ENCODE results near the gene RIMS3. TPM values are rescaled to one million over a fixed set of nuclear protein-coding genes. Genes with fewer than 3 reads are reported as not detected.
A peak's percentile ranks its signal among the peaks of the same experiment; 100 is the strongest.
"Not testable (repeated sequence)": the region's sequence is repeated elsewhere in the genome, so short reads cannot be mapped to it uniquely, and the experiment has no call there.

RIMS3 gene
- total RNA-seq, 2 experiments from 2014 or later: 2.7 TPM

DNA sequence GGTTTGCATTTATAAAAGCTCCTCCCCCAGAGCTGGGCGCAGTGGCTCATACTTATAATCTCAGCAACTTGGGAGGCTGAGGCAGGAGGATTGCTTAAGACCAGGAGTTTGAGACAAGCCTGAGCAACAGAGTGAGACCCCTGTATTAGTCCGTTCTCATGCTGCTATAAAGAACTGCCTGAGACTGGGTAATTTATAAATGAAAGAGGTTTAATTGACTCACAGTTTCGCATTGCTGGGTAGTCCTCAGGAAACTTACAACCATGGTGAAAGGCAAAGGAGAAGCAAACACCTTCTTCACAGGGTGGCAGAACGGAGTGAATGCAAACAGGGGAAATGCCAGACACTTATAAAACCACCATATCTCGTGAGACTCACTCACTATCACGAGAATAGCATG, 81.5 kb downstream of the RIMS3 start:
- peaks cover 12% of the 10 kb centered on the region for H3K4me1 Mint-ChIP-seq
- intact Hi-C loops (cut with DNase I, micrococcal nuclease): no loop called here
- DNase-seq (peak; percentile 13), ATAC-seq (peak; percentile 62)
- H3K4me3 Mint-ChIP-seq: no peak overlapping the region
- H3K27ac Mint-ChIP-seq: no peak overlapping the region
- ChIA-PET POLR2A (interaction anchor here (0.5 kb wide), 1 partner anchor 40 kb away, joined by 8 read pairs; no protein-coding TSS in a partner anchor), CTCF (interaction anchor here (0.7 kb wide), 2 partner anchors 12 to 95 kb away, joined by 3 read pairs; no protein-coding TSS in a partner anchor)
- H3K9me3 Mint-ChIP-seq (ENCODE audit: low read depth): no peaks in the 10 kb centered on the region
- H3K36me3 Mint-ChIP-seq (ENCODE audit: low read depth): no peaks in the 10 kb centered on the region
- H3K27me3 Mint-ChIP-seq: no peaks in the 10 kb centered on the region

GRCh38 chr1:40582116-40582515, 83.4 kb downstream of the RIMS3 start:
- Mint-ChIP-seq H3K4me3 (no peak overlapping the region), H3K4me1 (peaks cover 12% of the 10 kb centered on the region), H3K27ac (no peak overlapping the region), H3K9me3 (ENCODE audit: low read depth) (no peaks in the 10 kb centered on the region), H3K27me3 (peaks cover 6% of the 10 kb centered on the region), H3K36me3 (ENCODE audit: low read depth) (no peaks in the 10 kb centered on the region)
- CTCF ChIA-PET: interaction anchor here (0.9 kb wide), 1 partner anchor 50 kb away, joined by 3 read pairs; the partner anchor contains the start of gene ZNF684
- POLR2A ChIA-PET: no interaction called here
- DNase-seq (no peak), ATAC-seq (no peak)
- intact Hi-C loops (cut with DNase I, micrococcal nuclease): no loop called here

- no peaks in the 10 kb centered on the region for H3K4me1 Mint-ChIP-seq
- no peaks in the 10 kb centered on the region for H3K36me3 Mint-ChIP-seq (ENCODE audit: low read depth)
- H3K27me3 Mint-ChIP-seq: peaks cover 10% of the 10 kb centered on the region
- POLR2A ChIA-PET: no interaction called here
- DNase-seq (no peak), ATAC-seq (no peak)
- no peak overlapping the region for H3K27ac Mint-ChIP-seq
- intact Hi-C loops (cut with DNase I, micrococcal nuclease): loop anchor here in 1 of 2 experiments (5.0 kb wide), 1 partner anchor 52 kb away; no protein-coding TSS in a partner anchor
- peaks cover 2% of the 10 kb centered on the region for H3K9me3 Mint-ChIP-seq (ENCODE audit: low read depth)
- CTCF ChIA-PET: no interaction called here
- H3K4me3 Mint-ChIP-seq: no peak overlapping the region
Measured at GRCh38 chr1:40575336-40575735, 90.1 kb downstream of the RIMS3 start.

- H3K4me1 Mint-ChIP-seq; H3K9me3 Mint-ChIP-seq (ENCODE audit: low read depth); H3K4me3 Mint-ChIP-seq; ATAC-seq; H3K27ac Mint-ChIP-seq; POLR2A ChIA-PET; DNase-seq; H3K36me3 Mint-ChIP-seq (ENCODE audit: low read depth): not testable (repeated sequence)
- intact Hi-C loops (cut with DNase I, micrococcal nuclease): loop anchor here in 1 of 2 experiments (5.0 kb wide), 1 partner anchor 52 kb away; no protein-coding TSS in a partner anchor
- H3K27me3 Mint-ChIP-seq: peaks cover 10% of the 10 kb centered on the region
- CTCF ChIA-PET: interaction anchor here (0.6 kb wide), 1 partner anchor 14 kb away, joined by 3 read pairs; no protein-coding TSS in a partner anchor
Measured at GRCh38 chr1:40574805-40575204, 90.7 kb downstream of the RIMS3 start.

Other genes starting within 250 kb of the RIMS3 start
- gene ZFP69B, start 215.2 kb downstream of the RIMS3 start, total RNA-seq: 1 to 10 TPM; 4.6 to 5.3 TPM
- gene ZFP69, start 188.4 kb downstream of the RIMS3 start, total RNA-seq: 1 to 10 TPM; 4.6 to 5.4 TPM
- 10 to 100 TPM in 1 of 2 experiments, 1 to 10 TPM in 1; 9.5 to 11.9 TPM for gene EXO5, start 156.9 kb downstream of the RIMS3 start, total RNA-seq
- gene ZNF684, start 134.0 kb downstream of the RIMS3 start, total RNA-seq: 1 to 10 TPM; 4.5 to 6.6 TPM
- gene NFYC, start 26.0 kb upstream of the RIMS3 start, total RNA-seq: 10 to 100 TPM; 53.6 to 85.4 TPM
- under 1 TPM; 0.43 to 0.58 TPM for gene KCNQ4, start 118.1 kb upstream of the RIMS3 start, total RNA-seq
- 1 to 10 TPM; 1.6 to 3.0 TPM for gene CITED4, start 196.7 kb upstream of the RIMS3 start, total RNA-seq